HG03066 (cell line): Measurements from ENCODE around the gene SYK.

Experiments used
- ATAC-seq: cut with Tn5 transposase; IDR thresholded peaks from one replicate; pipeline ENCODE4 v1.9.1; 2021; ENCODE audit warnings: low read depth; ENCODE audit not compliant: unreplicated experiment

SYK gene

DNA sequence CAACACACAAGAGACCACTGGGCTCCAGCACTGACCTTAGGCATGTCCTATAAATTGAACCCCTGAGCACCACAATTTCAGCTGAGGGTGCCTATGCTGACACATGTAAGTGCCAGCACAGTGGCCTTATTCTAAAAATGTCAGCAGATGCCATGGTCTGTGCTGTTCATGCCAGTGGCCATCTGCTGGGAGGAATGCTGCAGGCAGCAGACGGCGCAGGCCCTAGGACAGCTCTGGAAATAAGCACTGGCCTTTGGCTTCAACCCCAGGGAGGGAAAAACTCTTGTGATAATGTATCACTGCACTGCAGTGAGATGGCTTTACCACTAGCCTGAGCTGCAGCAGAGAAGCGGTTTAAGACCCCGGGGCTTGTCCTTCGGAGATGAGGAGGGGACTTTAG is 98.5 kb downstream of the SYK start:
- ATAC-seq, result no peak

DNA sequence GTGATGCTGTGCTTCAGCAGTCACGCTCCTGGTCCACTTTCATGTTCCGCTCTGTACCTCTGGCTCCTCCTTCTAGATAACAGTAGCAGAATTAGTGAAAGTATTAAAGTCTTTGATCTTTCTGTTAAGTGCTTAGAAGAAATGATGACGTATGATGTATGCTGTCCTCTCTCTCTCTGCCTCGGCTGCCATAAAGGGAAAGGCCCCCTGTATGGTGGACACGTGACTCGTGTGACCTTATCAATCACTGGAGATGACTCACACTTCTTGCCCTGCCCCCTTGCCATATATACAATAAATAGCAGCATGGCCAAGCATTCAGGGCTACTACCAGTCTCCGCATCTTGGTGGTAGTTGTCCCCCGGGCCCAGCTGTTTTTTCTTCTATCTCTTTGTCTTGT is 100.3 kb downstream of the SYK start:
- no peak for ATAC-seq

DNA sequence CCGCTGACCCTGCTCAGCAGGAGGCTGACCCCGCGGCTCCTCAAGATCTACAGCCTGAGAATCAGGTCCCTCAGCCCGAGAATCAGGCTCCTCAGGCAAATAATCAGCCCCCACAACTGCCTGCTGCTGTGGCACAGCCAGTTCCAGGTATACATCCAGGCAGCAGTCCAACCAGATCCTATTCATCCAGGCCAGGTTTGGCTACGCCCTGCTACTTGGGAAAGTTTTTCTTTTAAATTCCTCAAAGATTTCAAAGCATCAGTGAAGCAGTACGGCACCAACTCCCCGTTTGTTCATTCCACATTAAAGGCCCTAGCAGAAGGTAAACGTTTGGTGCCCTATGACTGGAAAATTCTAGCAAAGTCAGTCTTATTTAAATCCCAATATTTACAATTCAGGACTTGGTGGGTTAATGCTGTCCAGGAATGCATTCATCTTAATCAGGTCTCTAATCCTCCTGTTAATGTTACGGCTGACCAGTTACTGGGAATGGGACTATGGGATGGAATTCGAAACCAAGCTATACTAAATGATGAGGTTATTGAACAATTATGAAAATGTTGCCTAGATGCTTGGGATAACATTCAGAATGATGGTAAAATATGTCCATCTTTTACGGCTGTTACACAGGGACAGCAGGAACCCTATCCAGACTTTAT is 102.3 kb downstream of the SYK start:
- ATAC-seq, result no peak

DNA sequence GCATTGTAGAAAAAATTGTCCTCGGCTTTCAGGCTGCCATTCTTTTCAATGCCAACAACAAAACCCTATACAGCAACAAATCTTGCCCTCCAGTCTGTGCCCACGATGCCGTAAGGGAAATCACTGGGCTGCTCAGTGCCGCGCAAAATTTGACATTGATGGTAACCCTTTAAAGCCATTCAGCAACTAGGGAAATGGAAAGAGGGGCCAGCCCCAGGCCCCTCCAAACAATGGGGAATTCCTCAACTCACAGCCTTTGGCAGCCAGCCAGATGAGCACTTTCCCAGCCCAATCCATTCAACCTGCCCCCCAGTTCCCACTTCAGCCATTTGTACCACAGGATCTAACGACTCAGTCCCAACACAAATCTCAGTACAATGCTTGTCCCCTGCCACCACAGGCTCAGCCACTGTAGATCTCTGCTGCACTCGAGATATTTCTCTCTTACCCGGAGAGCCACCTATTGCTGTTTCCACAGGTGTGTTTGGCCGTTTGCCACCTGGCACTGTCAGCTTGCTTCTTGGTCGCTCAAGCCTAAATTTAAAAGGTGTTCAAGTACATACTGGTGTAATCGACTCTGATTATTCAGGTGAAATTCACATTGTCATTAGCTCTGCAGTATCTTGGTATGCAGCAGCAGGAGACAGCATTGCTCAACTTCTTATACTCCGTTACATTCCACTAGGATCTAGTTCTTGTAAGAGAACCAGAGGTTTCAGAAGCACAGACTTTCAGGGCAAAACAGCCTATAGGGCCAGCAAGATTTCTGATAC is 103.3 kb downstream of the SYK start:
- ATAC-seq, result no peak

DNA sequence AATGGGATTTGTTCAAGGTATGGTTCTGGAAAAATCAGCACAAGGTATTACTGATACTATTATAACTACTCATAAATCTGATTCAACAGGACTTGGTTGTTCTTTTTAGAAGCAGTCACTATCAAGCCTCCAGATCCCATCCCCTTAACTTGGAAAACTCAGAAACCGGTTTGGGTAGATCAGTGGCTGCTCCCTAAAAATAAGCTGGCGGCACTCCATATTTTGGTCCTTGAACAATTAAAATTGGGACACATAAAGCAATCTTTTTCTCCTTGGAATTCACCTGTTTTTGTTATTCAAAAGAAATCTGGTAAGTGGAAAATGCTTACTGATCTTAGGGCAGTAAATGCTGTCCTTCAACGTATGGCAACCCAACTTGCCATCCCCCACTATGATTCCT is 104.2 kb downstream of the SYK start:
- ATAC-seq, result no peak

GRCh38 chr9:90906316-90907055 is 104.9 kb downstream of the SYK start:
- no peak for ATAC-seq

- ATAC-seq, result no peak
These were observed 105.4 kb downstream of the SYK start for GRCh38 chr9:90907056-90907445.

- no peak for ATAC-seq
These were observed 106.2 kb downstream of the SYK start for GRCh38 chr9:90907790-90908189.

- ATAC-seq, result no peak
These were observed 107.6 kb downstream of the SYK start for GRCh38 chr9:90909225-90909624.

DNA sequence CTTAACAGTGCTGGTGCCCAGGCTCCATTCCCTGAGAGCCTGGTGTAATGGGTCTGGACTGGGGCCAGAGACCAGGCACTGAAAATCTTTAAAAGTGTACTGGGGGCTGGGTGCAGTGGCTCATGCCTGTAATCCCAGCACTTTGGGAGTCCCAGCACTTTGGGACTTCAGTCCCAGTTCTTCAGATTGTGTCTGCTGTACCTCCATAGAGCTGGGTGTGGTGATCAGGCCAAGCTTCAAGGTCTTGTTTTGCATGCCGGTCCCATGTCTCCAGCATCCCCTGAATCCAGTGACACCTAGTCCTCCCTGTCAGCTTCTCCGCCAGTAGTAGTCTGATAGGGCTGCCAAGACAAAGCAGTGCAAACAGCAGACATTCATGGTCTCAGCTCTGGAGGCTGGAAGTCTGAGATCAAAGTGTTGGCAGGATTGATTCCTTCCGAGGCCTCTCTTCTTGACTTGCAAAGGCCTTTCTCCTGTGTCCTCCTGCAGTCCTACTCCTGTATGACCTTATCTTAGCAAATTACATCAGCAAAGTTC is 108.2 kb downstream of the SYK start:
- no peak for ATAC-seq

DNA sequence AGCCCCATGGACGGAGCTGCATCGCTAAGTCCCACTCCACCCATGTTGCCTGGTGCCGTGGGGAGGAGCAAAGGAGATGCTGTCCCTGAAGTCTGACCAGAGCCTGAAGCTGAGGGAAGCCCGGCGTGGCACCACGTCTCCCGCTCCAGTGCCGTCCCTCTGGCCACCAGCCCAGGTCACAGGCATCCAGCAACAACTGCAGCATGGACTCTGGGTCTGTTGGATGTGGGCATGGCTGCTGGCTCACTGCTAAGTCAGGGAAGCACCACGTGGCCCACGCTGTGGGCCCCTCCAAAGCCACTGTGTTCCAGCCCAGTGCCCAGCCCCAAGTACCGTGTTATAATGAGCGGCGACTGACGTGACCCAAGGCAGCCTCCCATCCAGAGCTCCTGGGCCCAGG is 112.6 kb downstream of the SYK start:
- no peak for ATAC-seq

DNA sequence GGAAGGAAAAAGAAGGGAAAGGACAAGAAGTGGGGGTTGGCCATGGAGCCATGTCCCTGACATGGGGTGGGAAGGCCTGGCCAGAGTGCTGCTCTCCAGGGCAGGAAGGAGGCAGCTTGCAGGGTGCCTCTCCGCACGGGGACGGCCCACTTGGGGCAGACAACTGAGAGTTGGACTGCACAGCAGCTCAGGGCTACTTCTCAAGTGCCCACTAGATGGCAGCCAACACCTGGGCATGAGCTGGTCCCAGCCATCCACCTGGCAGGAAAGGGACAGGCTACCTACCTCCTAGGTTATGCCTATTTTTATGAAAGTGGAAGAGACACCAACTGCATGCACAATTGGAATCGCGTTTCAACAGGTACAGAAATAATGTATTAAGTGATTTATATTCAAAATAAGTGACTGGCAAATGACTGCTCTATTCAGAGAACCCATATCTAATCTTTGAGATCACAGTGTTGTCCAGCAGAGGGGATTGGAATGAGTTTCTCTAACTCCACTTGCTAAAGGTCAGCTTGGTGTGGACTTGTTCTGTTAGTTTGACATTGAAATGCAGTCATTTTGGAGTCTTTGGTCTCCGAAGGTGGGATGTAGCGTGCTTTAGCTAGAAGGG is 113.4 kb downstream of the SYK start:
- ATAC-seq, result peak; percentile 86

DNA sequence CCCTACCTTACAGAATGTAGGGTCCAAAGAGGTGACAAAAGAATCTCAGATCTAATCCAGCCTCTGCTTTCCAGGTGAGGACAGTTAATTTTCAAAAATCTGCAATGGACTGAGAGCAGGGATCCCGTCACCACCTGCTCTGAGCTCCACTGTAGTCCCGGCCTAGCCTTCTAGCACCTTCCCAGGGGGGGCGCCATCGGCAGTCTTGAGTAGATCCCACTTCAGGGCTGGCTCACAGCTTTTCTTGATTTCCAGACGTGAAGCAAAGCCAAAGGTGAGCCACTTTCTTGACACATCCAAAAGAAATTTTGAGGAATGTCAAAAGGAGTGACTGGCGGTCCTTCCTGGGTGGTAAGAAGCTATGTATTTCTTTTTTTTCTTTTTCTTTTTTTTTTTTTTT is 114.1 kb downstream of the SYK start:
- ATAC-seq, result no peak

DNA sequence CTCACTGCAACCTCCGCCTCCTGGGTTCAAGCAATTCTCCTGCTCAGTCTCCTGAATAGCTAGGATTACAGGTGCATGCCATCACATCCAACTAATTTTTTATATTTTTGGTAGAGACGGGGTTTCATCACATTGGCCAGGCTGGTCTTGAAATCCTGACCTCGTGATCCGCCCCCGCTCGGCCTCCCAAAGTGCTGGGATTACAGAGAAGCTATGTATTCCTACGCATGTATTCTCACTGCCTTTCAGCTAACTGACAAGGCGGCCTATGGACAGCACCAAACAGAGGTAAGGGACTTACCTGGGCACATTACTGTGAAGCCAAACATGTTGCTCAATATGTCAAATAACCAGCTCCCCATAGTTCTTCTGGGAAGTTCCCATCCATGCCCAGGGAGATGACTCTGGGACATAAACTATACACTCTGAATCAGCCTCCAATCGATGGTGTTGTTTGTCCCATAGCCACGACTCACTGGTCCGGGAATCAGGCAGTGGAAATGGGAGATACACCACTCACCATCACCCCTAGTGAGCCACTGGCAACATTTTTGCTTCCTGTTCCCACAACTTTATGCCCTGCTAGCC is 114.6 kb downstream of the SYK start:
- ATAC-seq, result no peak

DNA sequence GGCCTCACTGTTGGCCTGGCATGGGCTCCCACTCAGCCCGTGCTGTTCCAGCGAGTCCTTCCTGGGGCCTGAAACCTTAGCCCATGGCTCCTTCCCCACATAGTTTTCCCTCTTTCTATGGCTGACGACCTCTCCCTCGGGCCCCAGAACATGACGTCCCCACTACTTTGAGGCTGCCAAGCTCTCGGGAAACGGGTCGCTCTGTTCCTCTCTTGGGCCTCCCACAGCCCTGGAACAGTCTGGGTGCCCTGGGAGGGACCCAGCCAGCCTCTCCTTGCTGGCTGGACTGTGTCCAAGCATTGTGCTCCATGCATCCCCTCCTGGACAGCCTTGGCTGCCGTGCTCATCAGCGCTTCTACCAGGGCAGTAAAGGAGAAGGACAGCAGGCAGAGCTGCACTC is 118.3 kb downstream of the SYK start:
- no peak for ATAC-seq

DNA sequence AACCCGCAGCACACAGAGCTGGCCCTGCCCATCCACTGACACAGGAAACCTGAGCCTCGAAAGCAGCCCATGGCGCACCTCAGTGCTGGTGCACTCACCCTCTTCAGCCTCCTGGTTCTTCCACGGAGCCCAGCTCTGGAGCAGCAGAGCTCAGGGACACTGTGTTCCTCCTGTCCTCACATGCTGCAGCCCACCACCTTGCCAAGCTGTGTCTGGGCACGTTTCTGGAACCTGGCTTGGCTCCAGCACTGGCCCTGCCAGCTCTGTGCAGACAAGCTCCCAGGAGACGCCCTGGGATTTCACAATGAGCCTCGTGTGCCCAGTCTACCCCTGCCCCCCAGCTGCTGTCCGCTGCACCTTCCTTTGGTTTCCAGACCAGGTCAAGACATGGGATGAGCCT is 119.5 kb downstream of the SYK start:
- ATAC-seq, result no peak

DNA sequence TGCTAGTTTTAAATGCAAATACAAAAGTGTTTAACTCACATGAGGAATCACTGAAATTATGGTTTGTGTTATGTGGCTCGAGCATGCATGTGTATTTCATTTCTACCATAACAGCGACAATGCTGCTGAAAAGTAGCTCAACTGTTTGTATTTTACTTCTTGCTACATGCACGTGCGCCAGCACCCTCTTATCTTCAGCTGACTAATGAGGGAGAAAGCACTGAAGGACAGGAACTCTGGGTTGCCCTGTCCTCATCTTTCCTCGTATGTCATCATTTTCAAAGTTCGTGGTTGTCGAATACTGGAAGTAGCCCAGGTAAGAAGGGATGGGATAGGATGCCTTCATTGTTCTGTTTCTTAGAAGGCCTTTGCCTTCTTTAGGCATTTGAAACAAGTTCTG is 120.3 kb downstream of the SYK start:
- ATAC-seq, result no peak

DNA sequence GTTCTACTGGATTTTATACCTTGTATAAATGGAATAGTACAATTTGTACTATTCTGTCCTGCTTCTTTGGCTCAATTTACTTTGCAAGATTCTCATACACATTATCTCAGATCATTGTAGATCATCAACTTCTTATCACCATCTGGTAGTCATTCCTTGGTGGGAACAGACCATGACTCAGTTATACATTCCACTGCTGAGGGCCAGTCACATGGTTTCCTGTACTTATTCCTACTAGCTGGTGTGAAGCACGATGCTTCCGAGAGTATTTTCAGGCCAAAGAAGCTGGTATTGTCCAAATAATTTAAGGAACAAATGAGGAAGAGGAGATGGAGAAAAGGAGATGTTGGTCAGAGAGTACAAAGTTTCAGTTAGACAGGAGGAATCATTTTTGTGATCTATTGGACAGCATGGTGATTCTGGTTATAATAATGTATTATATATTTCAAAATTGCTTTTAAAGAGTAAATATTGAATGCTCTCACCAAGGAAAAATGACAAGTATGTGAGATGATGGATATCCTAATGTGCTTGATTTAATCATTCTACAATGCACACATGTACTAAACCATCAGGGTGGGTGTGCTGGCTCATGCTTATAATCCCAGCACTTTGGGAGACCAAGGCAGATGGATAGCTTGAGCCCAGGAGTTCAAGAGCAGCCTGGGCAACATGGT is 124.1 kb downstream of the SYK start:
- no peak for ATAC-seq

DNA sequence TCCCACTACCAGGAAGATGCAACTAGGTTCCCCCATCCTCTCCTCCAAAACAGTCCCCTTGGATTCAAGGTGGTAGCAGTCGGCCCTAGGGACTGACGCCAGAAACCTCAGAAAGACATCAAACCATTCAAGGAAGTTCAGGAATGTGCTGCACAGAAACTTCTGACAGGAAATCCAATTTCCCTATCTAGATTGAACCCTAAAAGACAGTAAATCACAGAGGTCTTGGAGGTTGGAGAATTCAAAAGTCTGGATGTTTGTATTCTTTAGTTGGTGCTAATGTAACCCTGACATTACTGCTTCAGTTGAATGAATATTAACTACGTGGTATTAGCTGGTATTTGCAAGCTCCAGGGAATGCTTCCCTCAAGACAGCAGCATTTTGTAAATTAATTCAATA is 125.3 kb downstream of the SYK start:
- no peak for ATAC-seq

DNA sequence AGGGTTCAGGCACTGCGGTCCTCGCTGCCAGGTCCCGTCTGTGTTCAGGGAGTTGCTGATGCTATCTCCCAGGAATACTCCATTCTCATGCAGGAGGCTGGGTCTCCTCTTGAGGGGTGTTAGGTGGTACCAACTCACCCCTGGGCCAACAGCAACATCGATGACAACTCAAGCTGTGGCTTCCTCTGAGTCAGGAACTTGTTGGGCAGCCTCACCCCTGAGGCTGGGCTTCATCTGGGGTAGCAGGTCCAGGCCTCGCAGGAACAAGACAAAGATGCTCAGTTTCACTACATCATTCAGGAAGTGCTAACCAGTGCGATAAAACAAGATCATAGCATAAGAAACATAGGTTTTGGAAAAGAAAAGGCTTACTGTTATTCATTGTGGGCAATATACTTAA is 125.9 kb downstream of the SYK start:
- no peak for ATAC-seq
